Loucy (cell line): ENCODE results near the gene OLFM1.

Experiments used
- EZH2phosphoT487 ChIP-seq: fragments of 200-600 bp; IDR thresholded peaks from 2 replicates; pipeline ENCODE4 v1.6.1; 2018; ENCODE audit warnings: antibody characterized with exemption, mild to moderate bottlenecking, moderate library complexity, borderline replicate concordance
- TF ChIP-seq, protein P1 (sequence below): fragments of 200-600 bp; sonication (generic); conservative IDR thresholded peaks from 2 replicates; pipeline ENCODE4 v1.5.1; 2014; ENCODE audit warnings: mild to moderate bottlenecking, antibody characterized with exemption, low read length

DNA sequence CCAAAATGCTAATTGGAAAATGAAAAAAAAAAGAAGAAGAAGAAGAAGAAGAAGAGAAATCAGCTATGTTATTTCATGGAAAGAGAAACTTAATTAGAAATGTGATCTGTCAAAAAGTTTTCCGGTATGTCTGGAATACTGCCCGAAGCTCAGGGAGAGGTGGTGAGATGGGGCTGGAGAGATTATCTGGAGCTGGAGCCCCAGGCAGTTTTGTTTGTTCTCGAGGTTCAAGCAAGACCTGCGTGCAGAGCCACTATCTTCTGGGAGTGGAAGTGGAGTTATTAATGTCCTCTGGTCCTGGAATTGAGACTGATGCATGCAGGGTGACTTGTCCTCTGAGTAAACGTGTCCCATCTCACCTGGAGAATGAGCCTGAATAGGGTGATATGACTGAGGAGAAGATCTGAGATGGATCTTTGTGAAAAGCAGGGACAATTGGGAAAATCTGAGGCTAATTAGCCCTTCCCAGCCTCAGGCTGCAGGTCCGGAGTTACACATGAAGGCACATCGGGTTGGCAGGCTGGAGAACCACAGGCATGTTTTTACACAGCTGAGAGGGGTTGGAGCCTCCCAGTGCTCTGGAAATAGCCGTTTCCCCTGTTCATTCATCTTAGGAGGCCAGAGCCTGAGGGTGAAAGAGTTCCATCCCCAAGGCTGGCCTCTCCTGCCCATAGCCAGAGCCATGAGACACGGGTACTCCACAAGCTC lies 70.5 kb downstream of the OLFM1 start:
- TF ChIP-seq, protein P1, sequence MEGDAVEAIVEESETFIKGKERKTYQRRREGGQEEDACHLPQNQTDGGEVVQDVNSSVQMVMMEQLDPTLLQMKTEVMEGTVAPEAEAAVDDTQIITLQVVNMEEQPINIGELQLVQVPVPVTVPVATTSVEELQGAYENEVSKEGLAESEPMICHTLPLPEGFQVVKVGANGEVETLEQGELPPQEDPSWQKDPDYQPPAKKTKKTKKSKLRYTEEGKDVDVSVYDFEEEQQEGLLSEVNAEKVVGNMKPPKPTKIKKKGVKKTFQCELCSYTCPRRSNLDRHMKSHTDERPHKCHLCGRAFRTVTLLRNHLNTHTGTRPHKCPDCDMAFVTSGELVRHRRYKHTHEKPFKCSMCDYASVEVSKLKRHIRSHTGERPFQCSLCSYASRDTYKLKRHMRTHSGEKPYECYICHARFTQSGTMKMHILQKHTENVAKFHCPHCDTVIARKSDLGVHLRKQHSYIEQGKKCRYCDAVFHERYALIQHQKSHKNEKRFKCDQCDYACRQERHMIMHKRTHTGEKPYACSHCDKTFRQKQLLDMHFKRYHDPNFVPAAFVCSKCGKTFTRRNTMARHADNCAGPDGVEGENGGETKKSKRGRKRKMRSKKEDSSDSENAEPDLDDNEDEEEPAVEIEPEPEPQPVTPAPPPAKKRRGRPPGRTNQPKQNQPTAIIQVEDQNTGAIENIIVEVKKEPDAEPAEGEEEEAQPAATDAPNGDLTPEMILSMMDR, result no peak
- TF ChIP-seq EZH2phosphoT487, result no peak
